DOHH2 (cell line): ENCODE measurements around the gene PTPRT.

ENCODE experiments used
- EZH2phosphoT487 ChIP-seq: fragments of 200-600 bp; sonication (generic); IDR thresholded peaks from 2 replicates; pipeline ENCODE4 v1.6.1; 2017; ENCODE audit warnings: borderline replicate concordance, mild to moderate bottlenecking, antibody characterized with exemption, low read length, moderate library complexity, mixed read lengths
- TF ChIP-seq, protein P1 (sequence below): fragments of 200-600 bp; sonication (generic); IDR thresholded peaks from one replicate; pipeline ENCODE4 v1.5.1; 2014; ENCODE audit warnings: antibody characterized with exemption, mild to moderate bottlenecking, low read depth, low read length; ENCODE audit not compliant: poor library complexity, severe bottlenecking

DNA sequence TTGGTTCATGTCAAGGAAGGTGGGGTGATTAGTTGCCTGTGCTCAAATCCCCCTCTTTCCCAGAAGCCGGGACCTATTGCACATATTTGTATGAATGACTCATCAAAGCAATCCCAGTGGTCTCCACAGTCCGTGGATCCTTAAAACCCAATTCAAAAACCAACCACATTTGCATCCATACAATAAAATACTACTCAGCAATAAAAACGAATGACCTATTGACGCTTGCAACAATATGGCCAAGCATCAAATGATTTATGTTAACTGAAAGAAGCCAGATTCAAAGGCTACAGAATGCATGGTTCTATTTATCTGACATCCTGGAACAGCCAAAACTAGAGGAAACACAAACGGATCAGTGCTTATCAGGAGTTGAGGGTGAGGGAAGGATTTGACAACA lies 275.4 kb downstream of the PTPRT start:
- TF ChIP-seq, protein P1, sequence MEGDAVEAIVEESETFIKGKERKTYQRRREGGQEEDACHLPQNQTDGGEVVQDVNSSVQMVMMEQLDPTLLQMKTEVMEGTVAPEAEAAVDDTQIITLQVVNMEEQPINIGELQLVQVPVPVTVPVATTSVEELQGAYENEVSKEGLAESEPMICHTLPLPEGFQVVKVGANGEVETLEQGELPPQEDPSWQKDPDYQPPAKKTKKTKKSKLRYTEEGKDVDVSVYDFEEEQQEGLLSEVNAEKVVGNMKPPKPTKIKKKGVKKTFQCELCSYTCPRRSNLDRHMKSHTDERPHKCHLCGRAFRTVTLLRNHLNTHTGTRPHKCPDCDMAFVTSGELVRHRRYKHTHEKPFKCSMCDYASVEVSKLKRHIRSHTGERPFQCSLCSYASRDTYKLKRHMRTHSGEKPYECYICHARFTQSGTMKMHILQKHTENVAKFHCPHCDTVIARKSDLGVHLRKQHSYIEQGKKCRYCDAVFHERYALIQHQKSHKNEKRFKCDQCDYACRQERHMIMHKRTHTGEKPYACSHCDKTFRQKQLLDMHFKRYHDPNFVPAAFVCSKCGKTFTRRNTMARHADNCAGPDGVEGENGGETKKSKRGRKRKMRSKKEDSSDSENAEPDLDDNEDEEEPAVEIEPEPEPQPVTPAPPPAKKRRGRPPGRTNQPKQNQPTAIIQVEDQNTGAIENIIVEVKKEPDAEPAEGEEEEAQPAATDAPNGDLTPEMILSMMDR = no peak
- no peak for TF ChIP-seq EZH2phosphoT487
